GM19468 (cell line): ENCODE measurements around the gene SLC25A39.
"Not testable (repeated sequence)": the region's sequence is repeated elsewhere in the genome, so short reads cannot be mapped to it uniquely, and the experiment has no call there.

Source experiments
- ATAC-seq: cut with Tn5 transposase; IDR thresholded peaks from one replicate; pipeline ENCODE4 v1.9.1; 2021; ENCODE audit warnings: mild to moderate bottlenecking, moderate library complexity, moderate number of reproducible peaks; ENCODE audit not compliant: unreplicated experiment; ENCODE audit errors: extremely low read depth

Gene SLC25A39

DNA sequence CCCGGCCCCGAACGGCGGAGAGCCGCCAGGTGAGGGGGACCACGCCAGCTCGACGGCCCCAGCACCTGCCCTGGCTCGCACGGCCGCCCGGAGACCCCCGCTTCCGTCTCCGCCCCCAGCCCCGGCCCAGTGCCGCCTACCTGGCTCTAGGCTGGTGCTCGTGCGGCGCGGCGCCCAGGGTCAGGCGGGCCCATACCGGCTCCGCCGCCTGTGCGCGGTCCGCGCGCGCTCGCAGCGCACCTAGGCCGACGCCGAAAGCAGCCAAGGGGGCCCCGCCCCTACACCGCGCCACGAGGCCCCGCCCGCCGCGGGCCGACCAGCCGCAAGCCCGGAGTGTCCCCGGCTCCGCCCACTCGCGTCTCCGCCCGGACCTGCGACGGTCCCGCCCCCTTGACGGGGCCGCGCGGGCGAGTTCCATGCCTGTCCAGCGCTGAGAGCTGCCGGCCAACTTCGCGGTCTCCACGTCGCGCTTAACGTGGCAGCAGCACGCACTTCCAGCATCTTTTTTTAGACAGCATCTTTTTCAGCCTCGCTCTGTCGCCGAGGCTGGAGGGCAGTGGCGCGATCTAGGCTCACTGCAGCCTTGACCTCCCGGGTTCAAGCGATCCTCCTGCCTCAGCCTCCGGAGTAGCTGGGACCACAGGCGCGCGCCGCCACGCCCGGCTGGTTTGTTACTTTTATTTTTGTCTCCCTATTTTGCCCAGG lies at the start of gene SLC25A39:
Gene SLC25A39, minus strand, starts transcription at position 253 of the 705 bp plus-strand sequence. CDS start 1,261 bp downstream, outside the sequence.
- peak; percentile 47 for ATAC-seq

DNA sequence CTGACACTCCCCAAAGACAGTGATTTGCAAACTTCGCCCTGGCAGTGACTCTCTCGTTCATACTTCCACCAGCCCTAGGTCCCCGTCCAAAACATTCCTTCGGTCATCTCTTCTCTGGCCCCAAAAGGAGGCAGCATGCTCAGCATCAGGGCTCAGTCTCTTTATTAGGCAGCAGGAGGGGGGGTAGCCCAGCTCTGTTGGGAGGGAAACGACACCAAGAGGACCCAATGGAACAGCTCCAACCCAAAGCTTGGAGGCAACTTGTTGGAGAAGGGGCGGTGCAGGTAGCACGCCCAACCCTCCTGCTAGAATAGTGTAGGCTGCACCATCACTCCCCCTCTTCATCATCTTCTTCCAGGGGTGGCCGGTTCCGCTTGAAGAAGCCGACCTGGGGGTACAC lies 47.4 kb upstream of the SLC25A39 start:
- no peak for ATAC-seq

DNA sequence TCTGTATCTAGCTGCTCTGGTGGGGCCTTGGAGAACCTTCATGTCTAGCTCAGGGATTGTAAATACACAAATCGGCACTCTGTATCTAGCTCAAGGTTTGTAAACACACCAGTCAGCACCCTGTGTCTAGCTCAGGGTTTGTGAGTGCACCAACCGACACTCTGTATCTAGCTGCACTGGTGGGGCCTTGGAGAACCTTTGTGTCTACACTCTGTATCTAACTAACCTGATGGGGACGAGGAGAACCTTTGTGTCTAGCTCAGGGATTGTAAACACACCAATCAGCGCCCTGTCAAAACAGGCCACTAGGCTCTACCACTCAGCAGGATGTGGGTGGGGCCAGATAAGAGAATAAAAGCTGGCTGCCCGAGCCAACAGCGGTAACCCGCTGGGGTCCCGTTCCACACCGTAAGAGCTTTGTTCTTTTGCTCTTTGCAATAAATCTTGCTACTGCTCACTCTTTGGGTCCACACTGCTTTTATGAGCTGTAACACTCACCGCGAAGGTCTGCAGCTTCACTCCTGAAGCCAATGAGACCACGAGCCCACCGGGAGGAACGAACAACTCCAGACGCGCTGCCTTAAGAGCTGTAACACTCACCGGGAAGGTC lies 44.9 kb upstream of the SLC25A39 start:
- not testable (repeated sequence) for ATAC-seq

GRCh38 chr17:44368391-44369243 lies 44.0 kb upstream of the SLC25A39 start:
- not testable (repeated sequence) for ATAC-seq

DNA sequence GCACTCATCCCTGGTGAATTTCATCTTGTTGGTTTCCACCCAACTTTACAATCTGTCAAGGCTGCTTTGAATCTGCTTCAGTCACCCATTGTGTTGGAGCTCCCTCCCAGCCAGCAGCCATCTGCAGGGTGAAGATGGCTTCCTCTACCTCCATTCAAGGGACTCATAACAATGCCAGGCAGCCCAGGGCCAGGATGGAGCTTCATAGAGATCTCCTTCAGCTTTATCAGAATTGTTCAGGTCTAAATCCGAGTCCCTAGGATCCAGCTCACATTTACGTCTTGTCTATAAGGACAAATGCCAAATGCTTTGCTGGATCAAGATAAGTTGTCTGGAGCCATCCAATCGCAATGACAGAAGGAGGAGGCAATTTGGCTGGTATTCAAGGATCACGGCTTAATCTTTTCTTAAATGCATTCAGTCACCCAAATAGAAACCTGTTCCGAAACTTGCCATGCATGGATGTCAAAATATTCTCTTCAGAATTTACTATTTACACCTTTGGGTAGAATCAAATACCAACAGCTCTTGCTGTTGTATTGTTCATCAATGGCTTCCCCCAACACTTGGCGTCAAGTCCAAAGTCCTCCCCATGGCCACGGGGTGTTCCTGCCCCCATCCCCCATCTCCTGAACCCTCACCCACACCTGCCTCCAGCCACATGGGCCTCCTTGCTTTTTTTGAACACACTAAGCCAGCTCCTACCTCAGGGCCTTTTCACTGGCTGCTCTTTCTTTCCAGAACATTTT lies 42.8 kb upstream of the SLC25A39 start:
- no peak for ATAC-seq

DNA sequence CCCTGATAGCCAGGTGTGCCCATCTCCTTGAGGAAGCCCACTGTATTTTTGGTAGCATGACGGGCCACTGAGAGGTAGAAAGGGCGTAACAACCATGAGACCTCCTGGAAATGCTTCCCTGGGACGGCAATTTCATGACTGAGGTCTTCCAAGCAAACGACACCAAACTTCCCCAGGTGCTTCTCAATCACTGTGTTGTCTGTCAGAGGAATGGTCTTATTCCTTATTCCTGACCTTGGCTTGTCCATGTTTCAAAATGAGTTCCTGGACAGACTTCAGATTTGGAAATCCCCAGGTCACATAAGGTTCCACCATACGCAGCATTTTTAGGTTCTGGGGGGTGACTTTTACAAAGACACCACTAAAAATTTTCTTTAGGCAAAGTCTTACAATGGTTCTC lies 40.4 kb upstream of the SLC25A39 start:
- not testable (repeated sequence) for ATAC-seq

- ATAC-seq, result no peak
These were observed 39.1 kb upstream of the SLC25A39 start, which contains the start of gene FAM171A2 for GRCh38 chr17:44363613-44364159. TSS of gene FAM171A2 (minus strand) at chr17:44363853. CDS start at chr17:44363714, 139 bp downstream.

DNA sequence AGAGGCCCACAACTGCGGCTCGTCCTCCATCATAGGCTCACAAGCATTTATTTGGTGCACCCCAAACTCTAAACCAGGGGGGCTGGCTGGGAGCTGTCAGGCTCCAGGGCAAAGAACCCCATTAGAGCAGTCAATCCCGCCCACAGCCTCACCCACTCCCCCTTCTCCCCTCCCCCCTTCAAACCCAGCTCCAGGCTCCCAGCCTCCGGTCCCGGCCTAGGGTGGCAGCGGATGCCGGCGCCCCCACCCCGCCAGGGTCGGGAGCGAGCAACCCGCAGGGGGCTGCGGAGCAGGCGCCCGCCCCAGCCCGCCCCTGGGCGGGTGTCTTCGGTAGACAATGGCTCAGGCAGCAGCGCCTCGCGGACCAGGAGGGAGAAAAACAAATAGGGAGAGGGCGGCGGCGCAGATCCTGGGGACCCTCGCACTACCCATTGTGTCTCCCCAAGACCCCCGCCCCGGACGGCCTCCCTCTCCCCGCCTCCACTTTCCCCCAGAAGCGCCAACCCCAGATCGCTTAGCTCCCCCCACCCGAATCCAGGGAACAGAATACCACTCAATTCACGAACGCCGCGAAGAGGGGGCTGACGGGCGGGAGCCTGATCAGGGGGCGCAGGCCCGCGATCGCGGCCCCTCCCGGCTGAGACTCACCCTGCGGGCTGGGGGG lies 38.5 kb upstream of the SLC25A39 start:
- no peak for ATAC-seq

DNA sequence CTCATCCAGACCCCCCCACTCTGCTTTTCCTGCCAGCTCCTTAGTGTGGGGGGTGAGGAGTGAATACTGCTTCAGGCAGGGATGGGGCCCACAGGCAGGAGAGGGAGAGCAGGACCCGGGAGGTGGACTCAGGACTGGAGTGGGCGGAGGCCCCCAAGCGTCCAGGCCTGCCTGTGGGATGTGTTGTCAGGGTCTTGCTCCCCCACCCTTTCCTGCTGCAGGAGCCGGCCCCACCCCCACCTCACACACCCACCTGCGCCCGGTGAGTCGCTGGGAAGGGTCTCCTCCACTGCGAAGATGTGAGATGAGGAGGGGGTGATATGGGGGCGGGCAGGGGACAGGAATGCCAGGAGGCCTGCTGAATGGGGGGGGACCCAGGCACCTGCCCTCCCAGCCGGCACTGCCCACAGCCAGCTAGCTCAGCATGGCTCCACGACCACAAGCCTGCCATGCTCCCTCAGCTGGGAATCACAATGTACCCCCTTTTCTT lies 37.9 kb upstream of the SLC25A39 start:
- no peak for ATAC-seq

- no peak for ATAC-seq
These were observed 37.0 kb upstream of the SLC25A39 start for GRCh38 chr17:44361292-44362260.

- no peak for ATAC-seq
These were observed 36.2 kb upstream of the SLC25A39 start for GRCh38 chr17:44360826-44361225.

- no peak for ATAC-seq
These were observed 35.5 kb upstream of the SLC25A39 start for GRCh38 chr17:44360144-44360533.

DNA sequence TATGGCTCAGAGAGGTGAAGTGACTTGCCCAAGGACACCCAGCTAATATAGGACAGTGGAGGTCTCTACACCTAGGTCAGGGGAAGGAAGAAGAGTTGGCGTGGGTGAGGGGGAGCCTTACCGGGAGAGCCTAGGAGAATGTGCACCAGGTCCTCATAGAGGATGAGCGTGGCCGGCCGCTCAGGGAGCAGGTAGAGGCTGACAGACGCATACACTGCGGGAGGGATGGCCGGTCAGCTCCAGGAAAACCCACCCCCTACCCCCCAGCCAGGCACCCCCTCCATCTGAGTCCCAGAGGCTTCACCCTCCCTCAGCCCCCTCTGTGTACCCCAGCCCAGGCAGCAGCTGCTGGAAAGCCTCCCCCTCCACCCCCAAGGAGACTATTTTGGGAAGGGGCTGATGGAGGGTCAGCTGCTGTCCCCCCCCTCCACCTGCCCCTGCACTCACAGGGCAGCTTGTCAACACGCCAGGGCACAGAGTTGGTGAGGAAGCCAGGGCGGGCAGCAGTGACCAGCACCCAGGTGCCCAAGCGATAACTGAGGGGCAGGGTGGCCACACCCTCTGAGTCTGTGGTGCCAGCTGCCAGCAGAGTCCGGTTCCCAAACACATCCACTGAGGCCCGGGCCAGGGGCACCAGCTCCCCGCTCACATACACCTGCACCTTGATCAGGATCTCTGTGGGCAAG lies 35.0 kb upstream of the SLC25A39 start:
- no peak for ATAC-seq

DNA sequence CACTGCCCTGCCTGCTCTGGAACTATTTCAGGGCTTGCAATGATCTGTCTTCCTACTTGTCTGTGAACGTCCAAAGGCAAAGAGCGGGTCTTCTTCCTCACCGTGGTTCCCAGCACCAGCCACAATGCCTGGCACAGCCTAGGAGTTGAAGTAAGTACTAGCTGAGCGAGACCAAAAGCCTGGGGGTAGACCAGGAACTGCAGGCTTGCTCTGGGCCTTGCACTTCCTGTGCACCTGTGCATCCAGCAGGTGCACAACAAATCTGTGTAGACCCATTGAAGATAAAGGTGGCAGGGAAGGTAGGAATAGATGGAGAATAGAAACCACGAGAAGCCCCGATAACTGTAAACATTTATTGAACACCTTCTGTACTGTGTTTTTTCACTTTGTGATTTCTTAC lies 34.4 kb upstream of the SLC25A39 start:
- ATAC-seq, result no peak

- ATAC-seq, result no peak
These were observed 33.4 kb upstream of the SLC25A39 start for GRCh38 chr17:44358066-44358465.

DNA sequence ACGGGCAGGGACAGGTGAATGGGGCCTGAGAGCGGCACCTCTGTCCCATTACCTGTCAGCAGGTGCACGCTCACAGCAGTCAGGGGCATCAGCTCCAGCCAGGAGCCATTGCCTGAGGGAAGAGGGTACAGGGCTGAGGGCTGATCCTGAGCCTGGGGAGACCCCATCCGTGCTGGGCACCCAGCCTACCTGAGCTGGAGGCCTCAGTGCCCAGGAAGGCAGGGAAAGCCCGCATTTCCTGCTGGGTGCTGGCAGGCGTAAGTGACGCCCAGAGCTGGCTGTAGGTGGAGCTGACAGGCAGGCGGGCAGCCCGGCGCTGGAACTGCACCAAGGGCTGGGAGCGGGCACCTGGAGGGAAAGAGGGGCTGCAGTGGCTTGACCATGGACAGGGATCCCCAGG lies 31.6 kb upstream of the SLC25A39 start:
- ATAC-seq, result no peak

DNA sequence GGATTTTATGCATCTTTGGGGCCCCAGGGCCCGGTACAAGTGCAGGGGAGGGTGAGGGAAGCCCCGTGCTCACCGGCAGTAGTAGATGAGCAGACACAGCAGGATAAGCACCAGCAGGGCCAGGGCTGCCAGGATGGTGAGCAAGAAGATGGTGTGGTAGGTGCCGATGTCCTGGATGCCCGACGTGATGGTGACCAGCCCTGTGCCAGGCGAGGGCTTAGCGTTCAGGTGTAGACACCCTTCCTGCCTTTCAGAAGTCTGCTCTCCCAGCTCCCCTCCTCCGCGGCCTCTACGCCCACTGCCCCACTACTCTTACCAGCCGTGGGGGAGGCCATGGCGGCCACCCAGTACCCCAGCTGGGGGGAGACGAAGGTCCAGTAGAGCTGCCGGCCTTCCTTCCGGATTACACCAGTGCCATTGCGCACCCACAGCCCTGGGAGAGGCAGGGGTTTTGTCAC lies 31.0 kb upstream of the SLC25A39 start:
- ATAC-seq, result no peak
